Transverse colon (tissue), 4 donors: ENCODE results near the gene CTNND2. TPM values are rescaled to one million over a fixed set of nuclear protein-coding genes. Genes with fewer than 3 reads are reported as not detected.

Experiments used
- DNase-seq: peaks from one replicate; pipeline ENCODE4 v3.0.0-alpha.2; 2019
- H3K27ac ChIP-seq, 4 donors: fragments of 200-600 bp; sonication (generic); 2 replicates each; pipeline ENCODE4 v1.5.1; 2016 to 2018; ENCODE audit warnings: inconsistent platforms in 4 of 4
- H3K27me3 ChIP-seq: fragments of 200-600 bp; sonication (generic); 2 replicates; pipeline ENCODE4 v1.5.1; 2017; ENCODE audit warnings: inconsistent platforms
- H3K36me3 ChIP-seq, 4 donors: fragments of 200-600 bp; sonication (generic); 2 replicates each; pipeline ENCODE4 v1.5.1; 2017 to 2019; ENCODE audit warnings: inconsistent platforms in 4 of 4
- H3K4me1 ChIP-seq, 4 donors: fragments of 200-600 bp; sonication (generic); 2 replicates each; pipeline ENCODE4 v1.5.1; 2017 to 2020; ENCODE audit warnings: inconsistent platforms in 4 of 4
- H3K4me3 ChIP-seq, 4 donors: fragments of 200-600 bp; sonication (generic); 1 replicate in 1 of 4; 2 replicates in 3 of 4; pipeline versions ENCODE4 v1.5.1 to v1.6.1; 2017 to 2019; ENCODE audit warnings: inconsistent platforms in 4 of 4
- H3K9me3 ChIP-seq, 2 donors: fragments of 200-600 bp; sonication (generic); 2 replicates each; pipeline ENCODE4 v1.5.1; 2017 to 2019; ENCODE audit warnings: inconsistent platforms in 2 of 2
- EP300 ChIP-seq: sonication (generic); formaldehyde crosslinking; IDR thresholded peaks from one replicate; pipeline ENCODE4 v1.6.1; 2017; ENCODE audit warnings: antibody characterized with exemption, low read depth
- POLR2A ChIP-seq: fragments of 450-650 bp; IDR thresholded peaks from one replicate; pipeline ENCODE4 v1.6.1; 2016; ENCODE audit warnings: antibody characterized with exemption, mild to moderate bottlenecking, moderate library complexity
- POLR2AphosphoS5 ChIP-seq, 3 donors: sonication (generic); formaldehyde crosslinking; IDR thresholded peaks; one replicate each; pipeline ENCODE4 v1.6.1; 2016; ENCODE audit warnings: antibody characterized with exemption in 3 of 3
- WGBS, 2 donors: methylation state at CpG; one replicate each; pipeline ENCODE4 v1.1.5; 2018; ENCODE audit warnings: low coverage in 1 of 2; 5-methylcytosine and 5-hydroxymethylcytosine counted together
- in situ Hi-C, 4 donors: fragments of 200-750 bp; cut with MboI; loops; one replicate each; pipeline versions ENCODE4 v1.15.0 to v1.15.1; 2017; ENCODE audit warnings: low sequenced_read_pairs in 3 of 4, low pct_ligation_motif_present in 1 of 4, low pct_unique_long_range_greater_than_20kb in 1 of 4
- intact Hi-C: fragments of 100-400 bp; cut with DNase I; formaldehyde crosslinking; loops from one replicate; pipeline ENCODE4 v1.15.1; 2023; ENCODE audit warnings: low total_unique reads
- total RNA-seq, 4 donors: library from RNA; depleted of rRNA; stranded (reverse); fragments of >200 nt; gene quantifications; one replicate each; pipeline ENCODE4 v1.1.0, GENCODE V29; 2016
- TF ChIP-seq, protein P1 (sequence below), 5 experiments: fragments of 200-600 bp in 3 of 5; fragments of 450-650 bp in 2 of 5; sonication (generic) in 3 of 5; IDR thresholded peaks; 1 replicate in 2 of 5; 2 replicates in 3 of 5; pipeline ENCODE4 v1.5.1; 2016 to 2017; ENCODE audit warnings: antibody characterized with exemption in 5 of 5, inconsistent platforms in 3 of 5, mild to moderate bottlenecking in 2 of 5, moderate library complexity in 1 of 5

Gene CTNND2
- total RNA-seq, 4 donors from 2014 or later: 1.9 to 2.1 TPM; not detected in 2

DNA sequence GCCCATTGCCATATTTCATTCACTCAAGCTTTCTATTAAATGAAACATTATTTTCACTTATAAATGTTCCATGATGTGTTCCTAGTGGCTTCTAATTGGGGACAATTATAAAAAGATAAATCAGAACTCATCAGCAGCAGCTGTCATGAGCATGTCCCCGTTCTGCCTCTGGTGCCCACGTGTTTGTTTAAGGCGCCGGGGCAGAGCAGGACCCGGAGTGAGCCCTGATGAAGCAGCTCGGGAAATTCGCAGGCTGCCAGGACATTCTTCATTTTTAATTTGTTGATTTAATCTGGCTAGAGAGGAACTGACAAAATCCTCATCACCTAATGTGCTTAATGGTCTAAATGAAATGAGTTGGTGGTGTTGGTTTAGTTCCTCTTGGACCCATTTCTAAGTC lies 475.0 kb downstream of the CTNND2 start:
- no peaks in the 10 kb centered on the region for H3K4me1 ChIP-seq
- intact Hi-C loops (no loop called here), in situ Hi-C loops (no loop called here)
- no peaks in the 10 kb centered on the region for H3K27me3 ChIP-seq
- no peaks in the 10 kb centered on the region for H3K9me3 ChIP-seq
- no peak overlapping the region for H3K27ac ChIP-seq
- no peaks in the 10 kb centered on the region for H3K36me3 ChIP-seq
- no peak overlapping the region for H3K4me3 ChIP-seq
- no peak for DNase-seq
- WGBS, 2 donors: 80 to 82% methylated on average over 1 to 7 of the region's 7 CpGs
- TF ChIP-seq POLR2A: no peak
- TF ChIP-seq EP300: no peak
- no peak for TF ChIP-seq POLR2AphosphoS5 (IDR thresholded peaks at IDR 0.05)
- TF ChIP-seq, protein P1, sequence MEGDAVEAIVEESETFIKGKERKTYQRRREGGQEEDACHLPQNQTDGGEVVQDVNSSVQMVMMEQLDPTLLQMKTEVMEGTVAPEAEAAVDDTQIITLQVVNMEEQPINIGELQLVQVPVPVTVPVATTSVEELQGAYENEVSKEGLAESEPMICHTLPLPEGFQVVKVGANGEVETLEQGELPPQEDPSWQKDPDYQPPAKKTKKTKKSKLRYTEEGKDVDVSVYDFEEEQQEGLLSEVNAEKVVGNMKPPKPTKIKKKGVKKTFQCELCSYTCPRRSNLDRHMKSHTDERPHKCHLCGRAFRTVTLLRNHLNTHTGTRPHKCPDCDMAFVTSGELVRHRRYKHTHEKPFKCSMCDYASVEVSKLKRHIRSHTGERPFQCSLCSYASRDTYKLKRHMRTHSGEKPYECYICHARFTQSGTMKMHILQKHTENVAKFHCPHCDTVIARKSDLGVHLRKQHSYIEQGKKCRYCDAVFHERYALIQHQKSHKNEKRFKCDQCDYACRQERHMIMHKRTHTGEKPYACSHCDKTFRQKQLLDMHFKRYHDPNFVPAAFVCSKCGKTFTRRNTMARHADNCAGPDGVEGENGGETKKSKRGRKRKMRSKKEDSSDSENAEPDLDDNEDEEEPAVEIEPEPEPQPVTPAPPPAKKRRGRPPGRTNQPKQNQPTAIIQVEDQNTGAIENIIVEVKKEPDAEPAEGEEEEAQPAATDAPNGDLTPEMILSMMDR (IDR thresholded peaks at IDR 0.05): no peak

DNA sequence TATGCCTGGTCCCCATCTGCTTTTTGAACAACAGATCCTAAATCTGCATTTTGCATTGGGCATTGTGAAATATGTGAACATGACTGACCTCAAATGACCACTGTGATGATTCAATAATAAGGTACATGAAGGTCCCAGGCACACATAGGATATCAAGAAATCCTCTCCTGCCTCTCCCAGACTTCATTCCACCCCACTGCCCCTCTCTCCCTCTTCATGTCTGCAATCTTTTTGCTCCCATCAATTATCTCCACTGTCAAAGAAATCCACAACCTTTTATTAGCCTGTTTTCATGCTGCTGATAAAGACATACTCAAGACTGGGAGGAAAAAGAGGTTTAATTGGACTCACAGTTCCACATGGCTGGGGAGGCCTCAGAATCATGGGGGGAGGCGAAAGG lies 476.7 kb downstream of the CTNND2 start:
- intact Hi-C loops (no loop called here), in situ Hi-C loops (no loop called here)
- Histone ChIP-seq H3K27ac (no peak overlapping the region), H3K36me3 (no peaks in the 10 kb centered on the region), H3K4me1 (no peaks in the 10 kb centered on the region), H3K27me3 (no peaks in the 10 kb centered on the region), H3K9me3 (no peaks in the 10 kb centered on the region), H3K4me3 (no peak overlapping the region)
- no peak for TF ChIP-seq POLR2A
- TF ChIP-seq, protein P1 (IDR thresholded peaks at IDR 0.05): no peak
- TF ChIP-seq EP300: no peak
- TF ChIP-seq POLR2AphosphoS5 (IDR thresholded peaks at IDR 0.05): no peak
- DNase-seq: no peak
- 56 to 74% methylated on average over 1 of the region's 1 CpG for WGBS, 2 donors

DNA sequence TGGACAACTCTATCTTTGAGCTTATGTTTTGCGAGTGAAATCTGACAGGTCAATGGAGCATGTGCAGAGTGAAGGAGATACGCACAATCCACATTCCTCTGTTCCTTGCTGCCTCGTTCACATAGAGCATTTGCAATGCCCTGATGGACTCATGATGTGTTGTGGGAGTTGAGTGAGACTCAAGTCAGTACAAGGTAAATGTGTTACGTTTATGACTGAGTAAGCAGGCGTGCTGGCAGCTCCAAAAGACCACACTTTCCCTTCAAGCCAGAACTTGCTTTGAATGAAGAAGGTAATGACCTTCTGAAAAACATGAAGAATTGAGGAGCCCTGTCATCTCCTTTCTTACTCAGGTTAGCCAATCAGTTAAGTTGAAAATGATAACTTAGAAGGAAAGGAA lies 477.8 kb downstream of the CTNND2 start:
- Histone ChIP-seq H3K27me3 (no peaks in the 10 kb centered on the region), H3K9me3 (no peaks in the 10 kb centered on the region), H3K4me3 (no peak overlapping the region), H3K27ac (no peak overlapping the region), H3K36me3 (no peaks in the 10 kb centered on the region), H3K4me1 (no peaks in the 10 kb centered on the region)
- WGBS, 2 donors: 76 to 100% methylated on average over 1 to 5 of the region's 5 CpGs
- intact Hi-C loops (no loop called here), in situ Hi-C loops (no loop called here)
- TF ChIP-seq POLR2AphosphoS5 (IDR thresholded peaks at IDR 0.05) (no peak), EP300 (no peak), POLR2A (no peak)
- TF ChIP-seq, protein P1 (IDR thresholded peaks at IDR 0.05): no peak
- no peak for DNase-seq

DNA sequence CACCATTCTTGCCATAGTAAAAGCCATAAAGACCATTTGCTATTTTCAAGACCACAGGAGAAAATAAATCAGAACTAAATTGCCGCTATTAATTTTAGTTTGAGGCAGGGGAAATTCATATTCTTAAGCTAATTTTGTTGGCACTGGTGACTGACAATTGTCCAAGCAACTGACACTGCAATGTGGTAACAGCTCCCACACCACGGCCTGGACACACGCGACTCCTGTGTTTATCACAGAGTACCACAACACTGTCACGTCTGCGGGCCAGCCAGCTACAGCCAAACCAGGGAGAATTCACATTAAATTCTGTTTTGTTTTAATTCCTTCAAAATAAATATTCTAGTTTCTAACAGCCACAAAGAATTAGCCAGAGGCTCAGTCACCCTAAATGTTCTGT lies 481.9 kb downstream of the CTNND2 start:
- no peak overlapping the region for H3K4me3 ChIP-seq
- no peaks in the 10 kb centered on the region for H3K36me3 ChIP-seq
- 82 to 85% methylated on average over 4 to 6 of the region's 6 CpGs for WGBS, 2 donors
- H3K9me3 ChIP-seq: no peaks in the 10 kb centered on the region
- H3K27me3 ChIP-seq: no peaks in the 10 kb centered on the region
- H3K27ac ChIP-seq: no peak overlapping the region
- in situ Hi-C loops (no loop called here), intact Hi-C loops (no loop called here)
- H3K4me1 ChIP-seq: no peaks in the 10 kb centered on the region
- TF ChIP-seq POLR2A (no peak), POLR2AphosphoS5 (IDR thresholded peaks at IDR 0.05) (no peak), EP300 (no peak)
- TF ChIP-seq, protein P1 (IDR thresholded peaks at IDR 0.05): no peak
- no peak for DNase-seq
